Measurements from ENCODE around the gene FBN3.

Gene FBN3

GRCh38 chr19:8150178-8150865 is 930 bp upstream of the FBN3 start:
- DNase-seq (ENCODE audit: insufficient read length, low spot score) (peak; percentile 5), FAIRE-seq (no peak)

GRCh38 chr19:8148410-8149260 is 757 bp downstream of the FBN3 start:
- peak; percentile 8 for DNase-seq (ENCODE audit: insufficient read length, low spot score)
- FAIRE-seq = no peak

GRCh38 chr19:8148088-8148409 is 1.3 kb downstream of the FBN3 start:
- FAIRE-seq (no peak), DNase-seq (ENCODE audit: insufficient read length, low spot score) (no peak)

- no peak for FAIRE-seq
Observed at GRCh38 chr19:8147582-8147978, 1.8 kb downstream of the FBN3 start.

GRCh38 chr19:8146877-8147581 is 2.4 kb downstream of the FBN3 start:
- no peak for DNase-seq (ENCODE audit: insufficient read length, low spot score)
- FAIRE-seq = no peak

More at GRCh38 chr19:8147582-8147978, 1.8 kb downstream of the FBN3 start:
- no peak for DNase-seq (ENCODE audit: insufficient read length, low spot score)

- FAIRE-seq (no peak), DNase-seq (ENCODE audit: insufficient read length, low spot score) (no peak)
Observed at GRCh38 chr19:8144273-8144995, 5.0 kb downstream of the FBN3 start.

- DNase-seq (ENCODE audit: insufficient read length, low spot score) (no peak), FAIRE-seq (no peak)
Observed at GRCh38 chr19:8143041-8143440, 6.4 kb downstream of the FBN3 start.

- DNase-seq (ENCODE audit: insufficient read length, low spot score) (no peak), FAIRE-seq (no peak)
Observed at GRCh38 chr19:8142513-8142900, 6.9 kb downstream of the FBN3 start.

GRCh38 chr19:8141726-8142512 is 7.5 kb downstream of the FBN3 start:
- FAIRE-seq = no peak
- no peak for DNase-seq (ENCODE audit: insufficient read length, low spot score)

- DNase-seq (ENCODE audit: insufficient read length, low spot score) (no peak), FAIRE-seq (no peak)
Observed at GRCh38 chr19:8138201-8138600, 11.2 kb downstream of the FBN3 start.

- FAIRE-seq (no peak), DNase-seq (ENCODE audit: insufficient read length, low spot score) (no peak)
Observed at GRCh38 chr19:8137425-8137824, 12.0 kb downstream of the FBN3 start.

- DNase-seq (ENCODE audit: insufficient read length, low spot score) (no peak), FAIRE-seq (no peak)
Observed at GRCh38 chr19:8135946-8136618, 13.3 kb downstream of the FBN3 start.

- FAIRE-seq = no peak
- DNase-seq (ENCODE audit: insufficient read length, low spot score) = no peak
Observed at GRCh38 chr19:8132858-8133458, 16.4 kb downstream of the FBN3 start.

- DNase-seq (ENCODE audit: insufficient read length, low spot score) = no peak
- FAIRE-seq = no peak
Observed at GRCh38 chr19:8131517-8131916, 17.9 kb downstream of the FBN3 start.

GRCh38 chr19:8129061-8129618 is 20.3 kb downstream of the FBN3 start:
- DNase-seq (ENCODE audit: insufficient read length, low spot score) = no peak
- FAIRE-seq = no peak

GRCh38 chr19:8128551-8128950 is 20.8 kb downstream of the FBN3 start:
- DNase-seq (ENCODE audit: insufficient read length, low spot score) (no peak), FAIRE-seq (no peak)

- FAIRE-seq = no peak
- DNase-seq (ENCODE audit: insufficient read length, low spot score) = no peak
Observed at GRCh38 chr19:8127311-8127710, 22.1 kb downstream of the FBN3 start.

- no peak for FAIRE-seq
- DNase-seq (ENCODE audit: insufficient read length, low spot score) = no peak
Observed at GRCh38 chr19:8126511-8126910, 22.9 kb downstream of the FBN3 start.

- FAIRE-seq = no peak
- no peak for DNase-seq (ENCODE audit: insufficient read length, low spot score)
Observed at GRCh38 chr19:8126008-8126407, 23.4 kb downstream of the FBN3 start.

All from GM19239 (cell line).